Measurements from ENCODE around the gene MDFI.

MDFI gene

GRCh38 chr6:41657131-41658094, 19.1 kb downstream of the MDFI start:
- ATAC-seq (no peak), DNase-seq (no peak)
- no peaks in the 10 kb centered on the region for H3K36me3 Mint-ChIP-seq (ENCODE audit: low read depth)
- H3K4me1 Mint-ChIP-seq: no peaks in the 10 kb centered on the region
- H3K9me3 Mint-ChIP-seq: no peaks in the 10 kb centered on the region
- H3K27me3 Mint-ChIP-seq: peaks cover 22% of the 10 kb centered on the region
- H3K27ac Mint-ChIP-seq: no peak overlapping the region
- H3K4me3 Mint-ChIP-seq: no peak overlapping the region

- no peak for ATAC-seq
- no peaks in the 10 kb centered on the region for H3K9me3 Mint-ChIP-seq
These were observed 20.4 kb downstream of the MDFI start for GRCh38 chr6:41658636-41659035.

GRCh38 chr6:41659935-41660334, 21.7 kb downstream of the MDFI start:
- Mint-ChIP-seq H3K4me3 (no peak overlapping the region), H3K4me1 (no peaks in the 10 kb centered on the region), H3K27ac (no peak overlapping the region), H3K36me3 (ENCODE audit: low read depth) (no peaks in the 10 kb centered on the region), H3K9me3 (no peaks in the 10 kb centered on the region), H3K27me3 (peaks cover 27% of the 10 kb centered on the region)
- DNase-seq (no peak), ATAC-seq (no peak)

More at GRCh38 chr6:41658636-41659035, 20.4 kb downstream of the MDFI start:
- peaks cover 27% of the 10 kb centered on the region for H3K27me3 Mint-ChIP-seq
- DNase-seq: no peak
- no peaks in the 10 kb centered on the region for H3K36me3 Mint-ChIP-seq (ENCODE audit: low read depth)
- H3K4me3 Mint-ChIP-seq: no peak overlapping the region
- no peaks in the 10 kb centered on the region for H3K4me1 Mint-ChIP-seq
- no peak overlapping the region for H3K27ac Mint-ChIP-seq

GRCh38 chr6:41663568-41663967, 25.3 kb downstream of the MDFI start:
- ATAC-seq (no peak), DNase-seq (no peak)
- no peaks in the 10 kb centered on the region for H3K4me1 Mint-ChIP-seq
- H3K9me3 Mint-ChIP-seq: no peaks in the 10 kb centered on the region
- no peak overlapping the region for H3K27ac Mint-ChIP-seq
- H3K36me3 Mint-ChIP-seq (ENCODE audit: low read depth): no peaks in the 10 kb centered on the region
- peaks cover 14% of the 10 kb centered on the region for H3K27me3 Mint-ChIP-seq
- no peak overlapping the region for H3K4me3 Mint-ChIP-seq

GRCh38 chr6:41664271-41664670, 26.0 kb downstream of the MDFI start:
- Mint-ChIP-seq H3K4me3 (no peak overlapping the region), H3K4me1 (no peaks in the 10 kb centered on the region), H3K9me3 (no peaks in the 10 kb centered on the region), H3K36me3 (ENCODE audit: low read depth) (no peaks in the 10 kb centered on the region), H3K27me3 (peaks cover 14% of the 10 kb centered on the region), H3K27ac (no peak overlapping the region)
- ATAC-seq: no peak
- no peak for DNase-seq

- no peaks in the 10 kb centered on the region for H3K9me3 Mint-ChIP-seq
- H3K27ac Mint-ChIP-seq: no peak overlapping the region
- H3K4me1 Mint-ChIP-seq: no peaks in the 10 kb centered on the region
- DNase-seq: no peak
- H3K36me3 Mint-ChIP-seq (ENCODE audit: low read depth): no peaks in the 10 kb centered on the region
- H3K27me3 Mint-ChIP-seq: peaks cover 17% of the 10 kb centered on the region
- ATAC-seq: no peak
- no peak overlapping the region for H3K4me3 Mint-ChIP-seq
These were observed 28.9 kb downstream of the MDFI start for GRCh38 chr6:41667195-41667594.

GRCh38 chr6:41668968-41669367, 30.7 kb downstream of the MDFI start:
- Mint-ChIP-seq H3K4me1 (no peaks in the 10 kb centered on the region), H3K27me3 (peaks cover 10% of the 10 kb centered on the region), H3K9me3 (no peaks in the 10 kb centered on the region), H3K36me3 (ENCODE audit: low read depth) (no peaks in the 10 kb centered on the region), H3K27ac (no peak overlapping the region), H3K4me3 (no peak overlapping the region)
- no peak for DNase-seq
- ATAC-seq: no peak

- ATAC-seq (no peak), DNase-seq (no peak)
- Mint-ChIP-seq H3K4me1 (no peaks in the 10 kb centered on the region), H3K27me3 (peaks cover 8% of the 10 kb centered on the region), H3K36me3 (ENCODE audit: low read depth) (no peaks in the 10 kb centered on the region), H3K4me3 (no peak overlapping the region), H3K9me3 (no peaks in the 10 kb centered on the region), H3K27ac (no peak overlapping the region)
These were observed 32.6 kb downstream of the MDFI start for GRCh38 chr6:41670703-41671360.

GRCh38 chr6:41671376-41671775, 33.1 kb downstream of the MDFI start:
- Mint-ChIP-seq H3K9me3 (no peaks in the 10 kb centered on the region), H3K27me3 (peaks cover 8% of the 10 kb centered on the region), H3K36me3 (ENCODE audit: low read depth) (no peaks in the 10 kb centered on the region), H3K4me3 (no peak overlapping the region), H3K4me1 (no peaks in the 10 kb centered on the region), H3K27ac (no peak overlapping the region)
- DNase-seq: no peak
- no peak for ATAC-seq

- Mint-ChIP-seq H3K27ac (no peak overlapping the region), H3K27me3 (peaks cover 8% of the 10 kb centered on the region)
These were observed 33.7 kb downstream of the MDFI start for GRCh38 chr6:41672016-41672415.

GRCh38 chr6:41672816-41673703, 34.8 kb downstream of the MDFI start:
- H3K4me3 Mint-ChIP-seq: no peak overlapping the region
- peaks cover 8% of the 10 kb centered on the region for H3K27me3 Mint-ChIP-seq
- ATAC-seq: no peak
- H3K36me3 Mint-ChIP-seq (ENCODE audit: low read depth): no peaks in the 10 kb centered on the region
- H3K27ac Mint-ChIP-seq: no peak overlapping the region
- H3K9me3 Mint-ChIP-seq: no peaks in the 10 kb centered on the region
- no peaks in the 10 kb centered on the region for H3K4me1 Mint-ChIP-seq
- no peak for DNase-seq

More at GRCh38 chr6:41672016-41672415, 33.7 kb downstream of the MDFI start:
- no peaks in the 10 kb centered on the region for H3K36me3 Mint-ChIP-seq (ENCODE audit: low read depth)
- H3K9me3 Mint-ChIP-seq: no peaks in the 10 kb centered on the region
- no peak for DNase-seq
- no peak for ATAC-seq
- no peaks in the 10 kb centered on the region for H3K4me1 Mint-ChIP-seq
- H3K4me3 Mint-ChIP-seq: no peak overlapping the region

GRCh38 chr6:41673704-41674000, 35.4 kb downstream of the MDFI start:
- DNase-seq (no peak), ATAC-seq (no peak)
- Mint-ChIP-seq H3K27me3 (peaks cover 8% of the 10 kb centered on the region), H3K9me3 (no peaks in the 10 kb centered on the region), H3K4me1 (no peaks in the 10 kb centered on the region), H3K27ac (no peak overlapping the region), H3K36me3 (ENCODE audit: low read depth) (no peaks in the 10 kb centered on the region), H3K4me3 (no peak overlapping the region)

GRCh38 chr6:41674231-41675000, 36.1 kb downstream of the MDFI start:
- DNase-seq (no peak), ATAC-seq (no peak)
- no peaks in the 10 kb centered on the region for H3K9me3 Mint-ChIP-seq
- no peaks in the 10 kb centered on the region for H3K36me3 Mint-ChIP-seq (ENCODE audit: low read depth)
- no peaks in the 10 kb centered on the region for H3K4me1 Mint-ChIP-seq
- H3K27me3 Mint-ChIP-seq: peaks cover 8% of the 10 kb centered on the region
- no peak overlapping the region for H3K27ac Mint-ChIP-seq
- no peak overlapping the region for H3K4me3 Mint-ChIP-seq

GRCh38 chr6:41675176-41675775, 37.0 kb downstream of the MDFI start:
- H3K27me3 Mint-ChIP-seq: peaks cover 2% of the 10 kb centered on the region
- no peak for ATAC-seq
- no peaks in the 10 kb centered on the region for H3K9me3 Mint-ChIP-seq
- no peaks in the 10 kb centered on the region for H3K36me3 Mint-ChIP-seq (ENCODE audit: low read depth)
- H3K4me1 Mint-ChIP-seq: no peaks in the 10 kb centered on the region
- no peak overlapping the region for H3K27ac Mint-ChIP-seq
- no peak overlapping the region for H3K4me3 Mint-ChIP-seq
- DNase-seq: no peak

All from activated naive CD8-positive, alpha-beta T cell treated with anti-CD3 and anti-CD28 coated beads, Interleukin-2, amount 50 U/mL, for 24 hours (primary cell).